AG09309 (cell line): ENCODE results near the gene UBE2C.
A peak's percentile ranks its signal among the peaks of the same experiment; 100 is the strongest.

ENCODE experiments used
- DNase-seq: peaks from one replicate; pipeline ENCODE4 v3.0.0-alpha.2; 2010; ENCODE audit warnings: low read depth
- H3K4me3 ChIP-seq: 2 replicates; pipeline ENCODE4 v1.5.1; 2011; ENCODE audit warnings: mild to moderate bottlenecking, low read depth, low read length, moderate library complexity; ENCODE audit not compliant: control insufficient read depth
- CTCF ChIP-seq: IDR thresholded peaks from 2 replicates; pipeline ENCODE4 v1.5.1; 2011; ENCODE audit warnings: mild to moderate bottlenecking, low read depth, low read length, inconsistent platforms; ENCODE audit not compliant: insufficient read depth, control insufficient read depth; ENCODE audit errors: missing control alignments

Gene UBE2C

DNA sequence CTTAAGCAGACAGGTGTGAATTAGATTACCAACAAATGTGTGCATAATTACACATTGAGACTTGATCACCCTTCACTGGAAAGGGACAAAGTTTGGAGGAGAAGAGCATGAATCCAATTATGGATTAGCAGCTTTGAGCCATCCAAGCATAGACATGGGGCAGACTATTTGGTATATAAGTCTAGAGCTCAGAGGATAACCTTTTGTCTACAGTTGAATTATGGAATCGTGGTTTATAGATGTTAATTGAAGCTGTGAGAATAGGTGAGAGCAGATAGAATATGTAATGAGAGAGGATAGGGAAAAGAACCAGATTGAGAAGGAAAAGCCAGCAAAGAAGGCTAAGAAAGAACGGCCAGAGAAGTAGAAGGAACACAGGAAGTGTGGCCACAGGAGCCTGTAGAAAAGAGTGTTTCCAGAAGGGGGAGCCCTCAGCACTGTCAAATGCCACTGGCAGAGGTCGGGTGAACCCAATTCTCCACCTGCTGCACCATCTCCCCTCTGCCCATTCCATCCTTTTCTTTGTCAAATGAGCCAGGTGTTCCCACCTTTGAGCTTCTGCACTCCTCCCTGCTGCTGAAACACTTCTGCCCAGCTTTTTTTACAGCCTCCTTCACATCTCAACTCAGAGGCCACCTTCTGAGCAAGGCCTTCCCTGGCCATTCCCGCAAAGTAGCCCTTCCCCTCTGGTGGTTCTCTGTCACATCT, 13.4 kb upstream of the UBE2C start:
- no peak overlapping the region for H3K4me3 ChIP-seq
- TF ChIP-seq CTCF = peak; percentile 81
- DNase-seq = no peak

DNA sequence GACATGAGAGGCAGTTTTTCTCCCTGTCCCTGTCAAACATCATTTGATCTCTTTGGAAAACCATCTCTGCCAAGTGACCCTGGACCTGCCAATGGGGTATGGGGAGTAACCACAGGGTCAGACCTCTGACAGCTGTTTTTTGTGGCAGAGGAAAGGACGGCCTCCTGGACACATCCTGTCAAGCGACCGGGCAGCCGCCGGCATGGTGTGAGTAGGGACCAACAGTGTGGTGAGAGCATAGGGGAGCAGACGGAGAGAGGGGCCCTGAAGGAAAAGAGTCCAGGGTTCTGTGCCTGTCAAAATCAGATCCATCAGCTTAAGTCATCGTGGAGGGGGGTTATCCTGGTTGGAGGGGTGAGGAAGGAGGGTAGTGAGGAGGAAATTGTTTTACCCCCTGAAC, 10.6 kb upstream of the UBE2C start:
- no peak for TF ChIP-seq CTCF
- no peak overlapping the region for H3K4me3 ChIP-seq
- DNase-seq = no peak

GRCh38 chr20:45810191-45810970, 2.1 kb upstream of the UBE2C start:
- H3K4me3 ChIP-seq = no peak overlapping the region
- DNase-seq = no peak
- no peak for TF ChIP-seq CTCF

DNA sequence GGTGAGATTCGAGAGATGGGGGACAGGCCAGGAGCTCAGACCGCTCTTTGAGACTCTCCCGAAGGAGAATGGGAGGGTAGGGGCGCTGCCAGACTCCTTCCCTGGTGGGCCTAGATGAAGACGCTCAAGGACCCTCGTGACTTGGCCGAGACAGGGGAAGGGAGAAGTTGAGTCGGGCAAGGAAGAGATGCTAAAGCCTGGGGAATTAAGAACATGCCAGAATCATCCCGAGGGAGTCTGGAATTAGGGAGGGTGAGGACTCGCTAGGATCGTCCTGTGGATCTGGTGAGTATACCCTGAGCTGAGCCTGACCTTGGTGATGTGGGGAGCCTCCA, 529 bp downstream of the UBE2C start:
- H3K4me3 ChIP-seq = peak overlapping the region; percentile 91
- no peak for DNase-seq
- no peak for TF ChIP-seq CTCF

- no peak for DNase-seq
- TF ChIP-seq CTCF = no peak
- H3K4me3 ChIP-seq = peak overlapping the region; percentile 91
These were observed 1.0 kb downstream of the UBE2C start for GRCh38 chr20:45813489-45813888.

DNA sequence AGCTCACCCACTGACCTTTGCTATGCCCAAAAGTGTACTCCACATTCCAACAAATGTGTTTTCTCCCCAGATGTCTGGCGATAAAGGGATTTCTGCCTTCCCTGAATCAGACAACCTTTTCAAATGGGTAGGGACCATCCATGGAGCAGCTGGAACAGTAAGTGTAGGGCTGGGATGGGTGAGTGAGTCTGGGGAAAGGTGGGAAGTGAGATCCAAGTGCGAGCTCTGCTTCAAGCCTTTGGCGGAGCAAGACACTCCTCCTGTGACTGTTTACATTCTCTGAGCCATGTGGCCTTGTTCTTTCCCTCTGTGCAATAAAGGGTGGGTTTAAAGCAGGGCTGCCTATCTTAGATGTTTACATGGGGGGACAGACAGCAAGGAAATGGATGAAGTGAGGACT, 1.9 kb downstream of the UBE2C start:
- no peak overlapping the region; the same call in none of the 2 replicates for H3K4me3 ChIP-seq
- no peak for DNase-seq
- TF ChIP-seq CTCF = no peak
